ENCODE measurements around the gene HIPK2.
A peak's percentile ranks its signal among the peaks of the same experiment; 100 is the strongest.

The HIPK2 gene

GRCh38 chr7:139676390-139676789 is 101.4 kb downstream of the HIPK2 start:
- no peak for TF ChIP-seq CTCF (IDR thresholded peaks at IDR 0.05; ENCODE audit: control extremely low read depth, extremely low read depth, low read depth, missing control alignments)
- DNase-seq (ENCODE audit: extremely low spot score), result no peak
- CTCF ChIA-PET, result interaction anchor here (1.2 kb wide), 1 partner anchor 24 kb away, joined by 4 read pairs; no protein-coding TSS in a partner anchor
- POLR2A ChIA-PET, result no interaction called here

- POLR2A ChIA-PET, result no interaction called here
- no peak for DNase-seq (ENCODE audit: extremely low spot score)
- TF ChIP-seq CTCF (IDR thresholded peaks at IDR 0.05; ENCODE audit: control extremely low read depth, extremely low read depth, low read depth, missing control alignments), result no peak
- CTCF ChIA-PET, result interaction anchor here (0.7 to 3.6 kb wide), 7 partner anchors 8 to 93 kb away, joined by 3 to 40 read pairs (median 5); no protein-coding TSS in a partner anchor
These were observed 102.4 kb downstream of the HIPK2 start for GRCh38 chr7:139675127-139676125.

- ChIA-PET CTCF (interaction anchor here (1.2 to 3.6 kb wide), 7 partner anchors 8 to 94 kb away, joined by 3 to 40 read pairs (median 5); no protein-coding TSS in a partner anchor), POLR2A (no interaction called here)
- no peak for DNase-seq (ENCODE audit: extremely low spot score)
- no peak for TF ChIP-seq CTCF (IDR thresholded peaks at IDR 0.05; ENCODE audit: control extremely low read depth, extremely low read depth, low read depth, missing control alignments)
These were observed 103.1 kb downstream of the HIPK2 start for GRCh38 chr7:139674752-139675126.

GRCh38 chr7:139674341-139674740 is 103.5 kb downstream of the HIPK2 start:
- no peak for DNase-seq (ENCODE audit: extremely low spot score)
- CTCF ChIA-PET, result interaction anchor here (1.2 to 3.6 kb wide), 7 partner anchors 9 to 94 kb away, joined by 3 to 40 read pairs (median 5); no protein-coding TSS in a partner anchor

GRCh38 chr7:139673762-139674161 is 104.0 kb downstream of the HIPK2 start:
- ChIA-PET POLR2A (interaction anchor here (0.6 to 1.1 kb wide), 3 partner anchors 9 to 84 kb away, joined by 5 to 8 read pairs (median 5); no protein-coding TSS in a partner anchor), CTCF (interaction anchor here (0.9 to 3.6 kb wide), 10 partner anchors 9 to 95 kb away, joined by 3 to 40 read pairs (median 4); no protein-coding TSS in a partner anchor)
- DNase-seq (ENCODE audit: extremely low spot score), result no peak
- no peak for TF ChIP-seq CTCF (IDR thresholded peaks at IDR 0.05; ENCODE audit: control extremely low read depth, extremely low read depth, low read depth, missing control alignments)

More at GRCh38 chr7:139674341-139674740, 103.5 kb downstream of the HIPK2 start:
- POLR2A ChIA-PET, result interaction anchor here (0.6 to 0.7 kb wide), 2 partner anchors 8 to 84 kb away, joined by 5 to 8 read pairs; no protein-coding TSS in a partner anchor
- no peak for TF ChIP-seq CTCF (IDR thresholded peaks at IDR 0.05; ENCODE audit: control extremely low read depth, extremely low read depth, low read depth, missing control alignments)

GRCh38 chr7:139673230-139673629 is 104.6 kb downstream of the HIPK2 start:
- no peak for TF ChIP-seq CTCF (IDR thresholded peaks at IDR 0.05; ENCODE audit: control extremely low read depth, extremely low read depth, low read depth, missing control alignments)
- CTCF ChIA-PET, result interaction anchor here (0.9 to 3.6 kb wide), 9 partner anchors 10 to 63 kb away, joined by 3 to 40 read pairs (median 4); no protein-coding TSS in a partner anchor
- peak; percentile 75 for DNase-seq (ENCODE audit: extremely low spot score)
- POLR2A ChIA-PET, result interaction anchor here (0.6 to 1.2 kb wide), 5 partner anchors 8 to 35 kb away, joined by 3 to 11 read pairs (median 5); no protein-coding TSS in a partner anchor

Data from GM10248 (cell line).